Prostate gland (tissue), 2 donors: Measurements from ENCODE around the gene LUC7L2. TPM values are rescaled to one million over a fixed set of nuclear protein-coding genes. Genes with fewer than 3 reads are reported as not detected.
"Not testable (repeated sequence)": the region's sequence is repeated elsewhere in the genome, so short reads cannot be mapped to it uniquely, and the experiment has no call there.

ENCODE experiments used
- DNase-seq: peaks from one replicate; pipeline ENCODE4 v3.0.0-alpha.2; 2019; ENCODE audit warnings: low spot score
- H3K27ac ChIP-seq, 2 donors: fragments of 200-600 bp; sonication (generic); 2 replicates each; pipeline ENCODE4 v1.5.1; 2017 to 2019
- H3K27me3 ChIP-seq: fragments of 200-600 bp; sonication (generic); replicated peaks from 2 replicates; pipeline ENCODE4 v1.5.1; 2019; ENCODE audit not compliant: insufficient read depth
- H3K36me3 ChIP-seq, 2 donors: fragments of 200-600 bp; sonication (generic); 1 replicate in 1 of 2; 2 replicates in 1 of 2; pipeline versions ENCODE4 v1.5.1 to v1.8.1; 2017 to 2019
- H3K4me1 ChIP-seq: fragments of 200-600 bp; sonication (generic); replicated peaks from 2 replicates; pipeline ENCODE4 v1.5.1; 2019
- H3K4me3 ChIP-seq, 2 donors: fragments of 200-600 bp; sonication (generic); 2 replicates each; pipeline ENCODE4 v1.5.1; 2017 to 2019
- H3K9me3 ChIP-seq: fragments of 200-600 bp; sonication (generic); 2 replicates; pipeline ENCODE4 v1.5.1; 2017
- CTCF ChIP-seq, 4 experiments: fragments of 200-600 bp in 2 of 4; fragments of 450-650 bp in 2 of 4; sonication (generic) in 2 of 4; IDR thresholded peaks; 1 replicate in 3 of 4; 2 replicates in 1 of 4; pipeline ENCODE4 v1.5.1; 2016 to 2019; ENCODE audit warnings: antibody characterized with exemption in 4 of 4, mild to moderate bottlenecking in 2 of 4, moderate library complexity in 2 of 4
- POLR2A ChIP-seq: fragments of 450-650 bp; IDR thresholded peaks from one replicate; pipeline ENCODE4 v1.6.1; 2016; ENCODE audit warnings: antibody characterized with exemption, mild to moderate bottlenecking
- POLR2AphosphoS5 ChIP-seq: sonication (generic); formaldehyde crosslinking; IDR thresholded peaks from one replicate; pipeline ENCODE4 v1.6.1; 2017; ENCODE audit warnings: antibody characterized with exemption
- WGBS: methylation state at CpG from one replicate; pipeline ENCODE4 v1.1.5; 2018; 5-methylcytosine and 5-hydroxymethylcytosine counted together
- intact Hi-C: fragments of 100-400 bp; cut with DNase I; formaldehyde crosslinking; loops from one replicate; pipeline ENCODE4 v1.14.2; 2022
- total RNA-seq, 2 donors: library from RNA; depleted of rRNA; stranded (reverse); fragments of >200 nt; gene quantifications; one replicate each; pipeline ENCODE4 v1.1.0, GENCODE V29; 2016

LUC7L2 gene
- total RNA-seq, 2 donors from 2014 or later = 71.2 to 81.7 TPM

GRCh38 chr7:139422126-139422525 lies 62.4 kb downstream of the LUC7L2 start:
- TF ChIP-seq POLR2AphosphoS5 (no peak), POLR2A (no peak), CTCF (IDR thresholded peaks at IDR 0.05) (no peak)
- H3K4me3 ChIP-seq = no peak overlapping the region
- H3K36me3 ChIP-seq = peaks cover 0 to 5% of the 10 kb centered on the region in 2 donors
- no peaks in the 10 kb centered on the region for H3K27me3 ChIP-seq
- H3K4me1 ChIP-seq = no peaks in the 10 kb centered on the region
- H3K9me3 ChIP-seq = no peaks in the 10 kb centered on the region
- H3K27ac ChIP-seq = no peak overlapping the region
- no peak for DNase-seq
- 50% methylated on average over 7 of the region's 7 CpGs for WGBS
- intact Hi-C loops = no loop called here

- Histone ChIP-seq H3K27ac (no peak overlapping the region), H3K4me1 (no peaks in the 10 kb centered on the region), H3K27me3 (no peaks in the 10 kb centered on the region), H3K36me3 (peaks cover 0 to 5% of the 10 kb centered on the region in 2 donors), H3K4me3 (no peak overlapping the region), H3K9me3 (no peaks in the 10 kb centered on the region)
- TF ChIP-seq POLR2AphosphoS5 = no peak
- TF ChIP-seq CTCF (IDR thresholded peaks at IDR 0.05) = no peak
- TF ChIP-seq POLR2A = no peak
- intact Hi-C loops = no loop called here
- 72% methylated on average over 4 of the region's 4 CpGs for WGBS
- no peak for DNase-seq
These were observed 63.4 kb downstream of the LUC7L2 start for GRCh38 chr7:139423091-139423490.

GRCh38 chr7:139424004-139424403 lies 64.3 kb downstream of the LUC7L2 start:
- H3K27me3 ChIP-seq = no peaks in the 10 kb centered on the region
- no peak for TF ChIP-seq POLR2A
- TF ChIP-seq POLR2AphosphoS5 = no peak
- no peak for TF ChIP-seq CTCF (IDR thresholded peaks at IDR 0.05)
- 81% methylated on average over 4 of the region's 4 CpGs for WGBS
- H3K4me3 ChIP-seq = no peak overlapping the region
- H3K4me1 ChIP-seq = no peaks in the 10 kb centered on the region
- DNase-seq = no peak
- no peaks in the 10 kb centered on the region for H3K9me3 ChIP-seq
- H3K36me3 ChIP-seq = peaks cover 0 to 5% of the 10 kb centered on the region in 2 donors
- intact Hi-C loops = no loop called here
- no peak overlapping the region for H3K27ac ChIP-seq

- H3K27me3 ChIP-seq, H3K4me3 ChIP-seq, DNase-seq, H3K9me3 ChIP-seq, H3K27ac ChIP-seq, intact Hi-C loops, H3K36me3 ChIP-seq, H3K4me1 ChIP-seq: not testable (repeated sequence)
- 87% methylated on average over 10 of the region's 10 CpGs for WGBS
These were observed 66.0 kb downstream of the LUC7L2 start for GRCh38 chr7:139425701-139426100.

GRCh38 chr7:139426258-139427028 lies 66.7 kb downstream of the LUC7L2 start:
- Histone ChIP-seq H3K27ac (no peak overlapping the region), H3K27me3 (no peaks in the 10 kb centered on the region), H3K4me1 (peaks cover 13% of the 10 kb centered on the region), H3K9me3 (no peaks in the 10 kb centered on the region), H3K36me3 (no peaks in the 10 kb centered on the region), H3K4me3 (no peak overlapping the region)
- WGBS = 82% methylated on average over 12 of the region's 12 CpGs
- intact Hi-C loops = no loop called here
- no peak for DNase-seq
- TF ChIP-seq CTCF (IDR thresholded peaks at IDR 0.05) (no peak), POLR2A (no peak), POLR2AphosphoS5 (no peak)
